GM12878 (cell line): Measurements from ENCODE around the gene SLIRP. TPM values are rescaled to one million over a fixed set of nuclear protein-coding genes. Genes with fewer than 3 reads are reported as not detected.

ENCODE experiments used
- BHLHE40 ChIP-seq, 2 experiments: fragments of 450-650 bp in 1 of 2; IDR thresholded peaks; 2 replicates each; pipeline ENCODE4 v1.6.1; 2011 to 2017; ENCODE audit warnings: low read depth in 2 of 2, borderline replicate concordance in 1 of 2, improper control_type of control experiment in 1 of 2, low read length in 1 of 2, mild to moderate bottlenecking in 1 of 2
- EP300 ChIP-seq, 2 experiments: fragments of 150-350 bp in 1 of 2; IDR thresholded peaks; 2 replicates each; pipeline ENCODE4 v1.6.1; 2011 to 2012; ENCODE audit warnings: low read depth in 2 of 2, low read length in 2 of 2, borderline replicate concordance in 1 of 2, improper control_type of control experiment in 1 of 2, inconsistent platforms in 1 of 2; ENCODE audit not compliant: control insufficient read depth in 1 of 2
- ETV6 ChIP-seq, 2 experiments: fragments of 450-650 bp in 1 of 2; IDR thresholded peaks in 1 of 2; conservative IDR thresholded peaks in 1 of 2; 2 replicates each; pipeline ENCODE4 v1.6.1; 2014; ENCODE audit warnings: antibody characterized with exemption in 1 of 2, borderline replicate concordance in 1 of 2, low read depth in 1 of 2, mild to moderate bottlenecking in 1 of 2, moderate library complexity in 1 of 2
- EZH2 ChIP-seq: IDR thresholded peaks from 2 replicates; pipeline ENCODE4 v1.6.1; 2012; ENCODE audit warnings: low read depth, mild to moderate bottlenecking, control low read depth, inconsistent platforms, low read length, borderline replicate concordance; ENCODE audit not compliant: control insufficient read depth
- HDAC6 ChIP-seq: fragments of 200-600 bp; sonication (generic); IDR thresholded peaks from one replicate; pipeline ENCODE4 v1.8.0; 2017; ENCODE audit warnings: antibody characterized with exemption; ENCODE audit not compliant: unreplicated experiment
- JUND ChIP-seq: IDR thresholded peaks from 2 replicates; pipeline ENCODE4 v1.6.1; 2012; ENCODE audit warnings: low read depth, mild to moderate bottlenecking, low read length, improper control_type of control experiment, moderate library complexity
- LARP7 ChIP-seq: fragments of 450-650 bp; IDR thresholded peaks from 2 replicates; pipeline ENCODE4 v1.6.1; 2017; ENCODE audit warnings: mild to moderate bottlenecking
- MXI1 ChIP-seq: fragments of 150-350 bp; IDR thresholded peaks from 2 replicates; pipeline ENCODE4 v1.6.1; 2011; ENCODE audit warnings: low read depth, mild to moderate bottlenecking, inconsistent platforms, low read length, improper control_type of control experiment
- NFIC ChIP-seq: IDR thresholded peaks from 2 replicates; pipeline ENCODE4 v1.6.1; 2012; ENCODE audit warnings: low read depth, mild to moderate bottlenecking, inconsistent platforms, low read length, moderate library complexity
- PML ChIP-seq: IDR thresholded peaks from 2 replicates; pipeline ENCODE4 v1.6.1; 2012; ENCODE audit warnings: low read length, inconsistent platforms
- POLR2AphosphoS5 ChIP-seq: IDR thresholded peaks from 2 replicates; pipeline ENCODE4 v1.6.1; 2011; ENCODE audit warnings: mild to moderate bottlenecking, low read length, inconsistent platforms
- POU2F2 ChIP-seq: IDR thresholded peaks from 3 replicates; pipeline ENCODE4 v1.6.1; 2011; ENCODE audit warnings: low read depth, mild to moderate bottlenecking, low read length, borderline replicate concordance
- RAD21 ChIP-seq: IDR thresholded peaks from 2 replicates; pipeline ENCODE4 v1.6.1; 2011; ENCODE audit warnings: mild to moderate bottlenecking, low read depth, low read length, moderate library complexity; ENCODE audit not compliant: insufficient read depth
- RELA ChIP-seq: fragments of 450-650 bp; IDR thresholded peaks from 2 replicates; pipeline ENCODE4 v1.8.0; 2014; ENCODE audit warnings: borderline replicate concordance; ENCODE audit not compliant: partially characterized antibody
- SP1 ChIP-seq: IDR thresholded peaks from one replicate; pipeline ENCODE4 v1.6.1; 2011; ENCODE audit warnings: low read depth, low read length
- SPI1 ChIP-seq: IDR thresholded peaks from 2 replicates; pipeline ENCODE4 v1.6.1; 2011; ENCODE audit warnings: low read depth, mild to moderate bottlenecking, low read length, moderate library complexity, borderline replicate concordance; ENCODE audit not compliant: insufficient read depth
- SREBF2 ChIP-seq: IDR thresholded peaks from 2 replicates; pipeline ENCODE4 v1.6.1; 2012; ENCODE audit warnings: mild to moderate bottlenecking, low read length
- TARDBP ChIP-seq: IDR thresholded peaks from 2 replicates; pipeline ENCODE4 v1.6.1; 2016; ENCODE audit warnings: borderline replicate concordance
- WRNIP1 ChIP-seq: IDR thresholded peaks from 2 replicates; pipeline ENCODE4 v1.6.1; 2011; ENCODE audit warnings: low read depth, low read length, improper control_type of control experiment, borderline replicate concordance
- ZBED1 ChIP-seq: IDR thresholded peaks from 2 replicates; pipeline ENCODE4 v1.6.1; 2016; ENCODE audit warnings: borderline replicate concordance
- polyA plus RNA-seq, 11 experiments: library from polyadenylated mRNA; depleted of rRNA in 4 of 11; unstranded in 6 of 11; stranded (reverse) in 5 of 11; fragments of >200 nt; fragmentation: Nextera tagmentation in 4 of 11; fragmentation: Illumina TruSeq in 1 of 11; extraction: Ambion mirVana in 4 of 11; extraction: Trizol in 1 of 11; gene quantifications; 1 replicate in 1 of 11; 2 replicates in 10 of 11; pipeline versions ENCODE4 v1.2.1 to v1.2.3, GENCODE V29; 2011 to 2016; ENCODE audit warnings: inconsistent platforms in 2 of 11, missing spikeins in 2 of 11, low read depth in 1 of 11
- total RNA-seq, 4 experiments: library from RNA; depleted of rRNA in 3 of 4; stranded (reverse); fragments of >200 nt in 3 of 4; fragmentation: Illumina TruSeq in 1 of 4; extraction: Trizol in 1 of 4; gene quantifications; 2 replicates each; pipeline versions ENCODE4 v1.2.1 to v1.2.3, GENCODE V29; 2013 to 2021
- TF ChIP-seq, protein P1 (sequence below): fragments of 450-650 bp; IDR thresholded peaks from 2 replicates; pipeline ENCODE4 v1.6.1; 2016; ENCODE audit warnings: mild to moderate bottlenecking
- TF ChIP-seq, protein P2 (sequence below): fragments of 450-650 bp; IDR thresholded peaks from 2 replicates; pipeline ENCODE4 v1.6.1; 2014; ENCODE audit warnings: mild to moderate bottlenecking
- TF ChIP-seq, protein P3 (sequence below): IDR thresholded peaks from 2 replicates; pipeline ENCODE4 v1.6.1; 2011; ENCODE audit warnings: low read depth, mild to moderate bottlenecking, low read length, moderate library complexity, borderline replicate concordance; ENCODE audit errors: extremely low read depth
- TF ChIP-seq, protein P4 (sequence below): fragments of 450-650 bp; IDR thresholded peaks from 2 replicates; pipeline ENCODE4 v1.6.1; 2016; ENCODE audit warnings: mild to moderate bottlenecking
- TF ChIP-seq, protein P5 (sequence below): IDR thresholded peaks from 2 replicates; pipeline ENCODE4 v1.6.1; 2012; ENCODE audit warnings: low read depth, low read length, improper control_type of control experiment

SLIRP gene
- total and polyA plus RNA-seq, 10 of the 15 experiments (the other 5 are each of a cell fraction or from before 2014, with no cell fraction given), result 196 to 1,510 (median 596) TPM

DNA sequence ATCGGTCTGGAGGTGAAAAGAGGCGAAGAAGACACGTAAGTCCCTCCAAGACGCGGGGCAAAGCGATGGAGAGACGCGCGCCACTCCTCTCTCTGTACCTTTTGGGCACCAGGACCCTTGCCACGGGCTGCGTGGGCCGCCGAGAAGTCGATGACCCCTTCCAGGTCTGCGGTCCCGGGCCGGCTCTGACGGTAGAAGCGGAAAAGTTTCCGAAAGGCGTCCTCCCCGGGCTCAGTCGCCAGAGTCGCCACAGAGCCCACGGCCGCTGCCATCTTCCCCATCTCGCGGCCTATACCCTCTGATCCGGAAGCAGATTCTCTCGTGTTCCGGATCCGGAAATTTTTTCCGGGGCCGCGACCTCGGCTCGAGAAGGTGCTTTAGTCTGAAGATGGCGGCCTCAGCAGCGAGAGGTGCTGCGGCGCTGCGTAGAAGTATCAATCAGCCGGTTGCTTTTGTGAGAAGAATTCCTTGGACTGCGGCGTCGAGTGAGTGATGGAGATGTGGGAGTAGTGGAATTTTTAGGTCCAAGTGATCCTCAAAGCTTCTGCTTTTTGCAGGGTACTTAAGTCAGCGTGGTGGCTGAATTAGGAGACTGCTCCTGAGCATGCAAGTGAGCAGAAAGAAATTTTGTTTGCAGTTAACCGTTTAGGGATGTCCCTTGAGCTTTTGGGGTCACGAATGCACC is at the start of gene SLIRP, which contains the start of gene ALKBH1 (continued):
- TF ChIP-seq MXI1, result peak; percentile 90
- peak; percentile 94 for TF ChIP-seq PML
- TF ChIP-seq JUND, result no peak
- peak; percentile 73 for TF ChIP-seq HDAC6
- TF ChIP-seq, protein P1, sequence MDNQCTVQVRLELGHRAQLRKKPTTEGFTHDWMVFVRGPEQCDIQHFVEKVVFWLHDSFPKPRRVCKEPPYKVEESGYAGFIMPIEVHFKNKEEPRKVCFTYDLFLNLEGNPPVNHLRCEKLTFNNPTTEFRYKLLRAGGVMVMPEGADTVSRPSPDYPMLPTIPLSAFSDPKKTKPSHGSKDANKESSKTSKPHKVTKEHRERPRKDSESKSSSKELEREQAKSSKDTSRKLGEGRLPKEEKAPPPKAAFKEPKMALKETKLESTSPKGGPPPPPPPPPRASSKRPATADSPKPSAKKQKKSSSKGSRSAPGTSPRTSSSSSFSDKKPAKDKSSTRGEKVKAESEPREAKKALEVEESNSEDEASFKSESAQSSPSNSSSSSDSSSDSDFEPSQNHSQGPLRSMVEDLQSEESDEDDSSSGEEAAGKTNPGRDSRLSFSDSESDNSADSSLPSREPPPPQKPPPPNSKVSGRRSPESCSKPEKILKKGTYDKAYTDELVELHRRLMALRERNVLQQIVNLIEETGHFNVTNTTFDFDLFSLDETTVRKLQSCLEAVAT, result peak; percentile 72; the same call in 1 of the 2 replicates
- TF ChIP-seq EP300 (IDR thresholded peaks at IDR 0.05; ENCODE audit: borderline replicate concordance in 1 of 2, control insufficient read depth in 1 of 2, low read depth in 2 of 2, low read length in 2 of 2), result no peak
- no peak for TF ChIP-seq TARDBP
- no peak for TF ChIP-seq EZH2
- TF ChIP-seq, protein P2, sequence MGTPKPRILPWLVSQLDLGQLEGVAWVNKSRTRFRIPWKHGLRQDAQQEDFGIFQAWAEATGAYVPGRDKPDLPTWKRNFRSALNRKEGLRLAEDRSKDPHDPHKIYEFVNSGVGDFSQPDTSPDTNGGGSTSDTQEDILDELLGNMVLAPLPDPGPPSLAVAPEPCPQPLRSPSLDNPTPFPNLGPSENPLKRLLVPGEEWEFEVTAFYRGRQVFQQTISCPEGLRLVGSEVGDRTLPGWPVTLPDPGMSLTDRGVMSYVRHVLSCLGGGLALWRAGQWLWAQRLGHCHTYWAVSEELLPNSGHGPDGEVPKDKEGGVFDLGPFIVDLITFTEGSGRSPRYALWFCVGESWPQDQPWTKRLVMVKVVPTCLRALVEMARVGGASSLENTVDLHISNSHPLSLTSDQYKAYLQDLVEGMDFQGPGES, result no peak
- no peak for TF ChIP-seq ETV6 (conservative IDR thresholded peaks at IDR 0.05 in 1 of 2, IDR thresholded peaks at IDR 0.05 in 1 of 2; ENCODE audit: borderline replicate concordance in 1 of 2, low read depth in 1 of 2)
- TF ChIP-seq BHLHE40 (IDR thresholded peaks at IDR 0.05; ENCODE audit: borderline replicate concordance in 1 of 2, low read depth in 2 of 2, low read length in 1 of 2), result peak; percentile 37 to 57; a peak in 1 of 4 replicates
- peak; percentile 98 for TF ChIP-seq POLR2AphosphoS5
- no peak for TF ChIP-seq SP1
- TF ChIP-seq, protein P3, sequence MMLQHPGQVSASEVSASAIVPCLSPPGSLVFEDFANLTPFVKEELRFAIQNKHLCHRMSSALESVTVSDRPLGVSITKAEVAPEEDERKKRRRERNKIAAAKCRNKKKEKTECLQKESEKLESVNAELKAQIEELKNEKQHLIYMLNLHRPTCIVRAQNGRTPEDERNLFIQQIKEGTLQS, result no peak
- peak; percentile 53; the same call in 1 of the 2 replicates for TF ChIP-seq SREBF2
- TF ChIP-seq, protein P4, sequence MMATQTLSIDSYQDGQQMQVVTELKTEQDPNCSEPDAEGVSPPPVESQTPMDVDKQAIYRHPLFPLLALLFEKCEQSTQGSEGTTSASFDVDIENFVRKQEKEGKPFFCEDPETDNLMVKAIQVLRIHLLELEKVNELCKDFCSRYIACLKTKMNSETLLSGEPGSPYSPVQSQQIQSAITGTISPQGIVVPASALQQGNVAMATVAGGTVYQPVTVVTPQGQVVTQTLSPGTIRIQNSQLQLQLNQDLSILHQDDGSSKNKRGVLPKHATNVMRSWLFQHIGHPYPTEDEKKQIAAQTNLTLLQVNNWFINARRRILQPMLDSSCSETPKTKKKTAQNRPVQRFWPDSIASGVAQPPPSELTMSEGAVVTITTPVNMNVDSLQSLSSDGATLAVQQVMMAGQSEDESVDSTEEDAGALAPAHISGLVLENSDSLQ, result no peak; the same call in 1 of the 2 replicates
- TF ChIP-seq LARP7, result peak; percentile 62; the same call in 1 of the 2 replicates
- TF ChIP-seq ZBED1, result peak; percentile 13; the same call in 1 of the 2 replicates
- TF ChIP-seq RAD21, result no peak
- TF ChIP-seq, protein P5, sequence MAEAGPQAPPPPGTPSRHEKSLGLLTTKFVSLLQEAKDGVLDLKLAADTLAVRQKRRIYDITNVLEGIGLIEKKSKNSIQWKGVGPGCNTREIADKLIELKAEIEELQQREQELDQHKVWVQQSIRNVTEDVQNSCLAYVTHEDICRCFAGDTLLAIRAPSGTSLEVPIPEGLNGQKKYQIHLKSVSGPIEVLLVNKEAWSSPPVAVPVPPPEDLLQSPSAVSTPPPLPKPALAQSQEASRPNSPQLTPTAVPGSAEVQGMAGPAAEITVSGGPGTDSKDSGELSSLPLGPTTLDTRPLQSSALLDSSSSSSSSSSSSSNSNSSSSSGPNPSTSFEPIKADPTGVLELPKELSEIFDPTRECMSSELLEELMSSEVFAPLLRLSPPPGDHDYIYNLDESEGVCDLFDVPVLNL, result no peak
- peak; percentile 79 for TF ChIP-seq POU2F2
- TF ChIP-seq WRNIP1, result no peak
- TF ChIP-seq NFIC, result peak; percentile 59; the same call in 1 of the 2 replicates
- TF ChIP-seq RELA, result no peak
- TF ChIP-seq SPI1, result no peak
